HG02763 (cell line): ENCODE measurements around the gene KNCN.

Experiments used
- ATAC-seq: cut with Tn5 transposase; IDR thresholded peaks from one replicate; pipeline ENCODE4 v1.9.1; 2021; ENCODE audit warnings: mild to moderate bottlenecking, moderate library complexity; ENCODE audit not compliant: unreplicated experiment

KNCN gene

GRCh38 chr1:46546210-46546609, 5.2 kb downstream of the KNCN start:
- no peak for ATAC-seq

GRCh38 chr1:46545784-46546183, 5.7 kb downstream of the KNCN start:
- no peak for ATAC-seq

GRCh38 chr1:46544561-46545240, 6.7 kb downstream of the KNCN start:
- ATAC-seq: no peak

GRCh38 chr1:46543761-46544560, 7.5 kb downstream of the KNCN start:
- ATAC-seq: no peak

GRCh38 chr1:46543382-46543760, 8.1 kb downstream of the KNCN start:
- no peak for ATAC-seq

GRCh38 chr1:46539972-46540371, 11.5 kb downstream of the KNCN start:
- no peak for ATAC-seq

GRCh38 chr1:46538147-46538546, 13.3 kb downstream of the KNCN start:
- ATAC-seq: no peak

- no peak for ATAC-seq
These were observed 13.8 kb downstream of the KNCN start for GRCh38 chr1:46537651-46538050.

- ATAC-seq: no peak
These were observed 14.9 kb downstream of the KNCN start for GRCh38 chr1:46536527-46536926.

- no peak for ATAC-seq
These were observed 16.4 kb downstream of the KNCN start for GRCh38 chr1:46535063-46535462.

- no peak for ATAC-seq
These were observed 18.1 kb downstream of the KNCN start for GRCh38 chr1:46533179-46533864.

GRCh38 chr1:46532498-46533178, 18.8 kb downstream of the KNCN start:
- no peak for ATAC-seq

- no peak for ATAC-seq
These were observed 19.4 kb downstream of the KNCN start for GRCh38 chr1:46532095-46532494.

- ATAC-seq: no peak
These were observed 20.5 kb downstream of the KNCN start for GRCh38 chr1:46530791-46531409.

GRCh38 chr1:46530311-46530710, 21.1 kb downstream of the KNCN start:
- ATAC-seq: no peak

- no peak for ATAC-seq
These were observed 22.3 kb downstream of the KNCN start for GRCh38 chr1:46529031-46529630.

GRCh38 chr1:46528297-46528955, 23.0 kb downstream of the KNCN start:
- no peak for ATAC-seq

GRCh38 chr1:46527474-46528296, 23.8 kb downstream of the KNCN start:
- ATAC-seq: no peak

- ATAC-seq: no peak
These were observed 24.7 kb downstream of the KNCN start for GRCh38 chr1:46526691-46527291.
